NK-92 treated with Interleukin-12 subunit alpha and Interleukin-12 subunit beta, amount 100 ng/mL, for 24 hours (cell line): ENCODE measurements around the gene ZBTB42.

Source experiments
- DNase-seq: peaks from one replicate; lab custom pipeline; 2025; lab: John Stamatoyannopoulos, UW

Gene ZBTB42

DNA sequence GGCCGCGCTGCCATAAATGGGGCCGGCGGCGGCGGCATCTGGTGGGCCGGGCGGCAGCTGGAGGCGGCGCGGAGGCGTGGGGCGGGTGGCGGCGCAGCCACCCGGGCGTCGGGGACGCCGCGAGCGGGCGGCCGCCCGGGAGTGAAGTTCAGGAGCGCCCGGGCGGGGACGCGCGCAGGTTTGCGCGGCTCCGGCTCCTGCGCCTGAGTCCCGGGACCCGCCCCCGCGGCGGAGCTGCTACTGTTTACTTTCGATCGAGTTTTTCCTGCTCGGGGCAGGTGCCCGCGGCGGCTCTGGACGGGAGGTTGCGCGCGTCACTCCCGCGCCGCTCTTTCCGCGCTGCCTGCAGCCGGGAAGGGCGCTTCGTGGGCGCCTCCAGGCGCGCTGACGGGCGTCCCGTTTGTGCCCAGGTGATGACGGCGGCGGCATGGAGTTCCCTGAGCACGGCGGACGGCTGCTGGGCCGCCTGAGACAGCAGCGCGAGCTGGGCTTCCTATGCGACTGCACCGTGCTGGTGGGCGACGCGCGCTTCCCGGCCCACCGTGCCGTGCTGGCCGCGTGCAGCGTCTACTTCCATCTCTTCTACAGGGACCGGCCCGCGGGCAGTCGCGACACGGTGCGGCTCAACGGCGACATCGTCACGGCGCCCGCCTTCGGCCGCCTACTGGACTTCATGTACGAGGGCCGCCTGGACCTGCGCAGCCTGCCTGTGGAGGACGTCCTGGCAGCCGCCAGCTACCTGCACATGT is at the start of gene ZBTB42:
Gene ZBTB42, plus strand, starts transcription at position 331 of the 749 bp plus-strand sequence. Its CDS starts 97 bp downstream, at position 428.
- no peak for DNase-seq

GRCh38 chr14:104751539-104752422 is 49.1 kb upstream of the ZBTB42 start:
- no peak for DNase-seq

GRCh38 chr14:104752423-104752734 is 48.5 kb upstream of the ZBTB42 start:
- DNase-seq: no peak

DNA sequence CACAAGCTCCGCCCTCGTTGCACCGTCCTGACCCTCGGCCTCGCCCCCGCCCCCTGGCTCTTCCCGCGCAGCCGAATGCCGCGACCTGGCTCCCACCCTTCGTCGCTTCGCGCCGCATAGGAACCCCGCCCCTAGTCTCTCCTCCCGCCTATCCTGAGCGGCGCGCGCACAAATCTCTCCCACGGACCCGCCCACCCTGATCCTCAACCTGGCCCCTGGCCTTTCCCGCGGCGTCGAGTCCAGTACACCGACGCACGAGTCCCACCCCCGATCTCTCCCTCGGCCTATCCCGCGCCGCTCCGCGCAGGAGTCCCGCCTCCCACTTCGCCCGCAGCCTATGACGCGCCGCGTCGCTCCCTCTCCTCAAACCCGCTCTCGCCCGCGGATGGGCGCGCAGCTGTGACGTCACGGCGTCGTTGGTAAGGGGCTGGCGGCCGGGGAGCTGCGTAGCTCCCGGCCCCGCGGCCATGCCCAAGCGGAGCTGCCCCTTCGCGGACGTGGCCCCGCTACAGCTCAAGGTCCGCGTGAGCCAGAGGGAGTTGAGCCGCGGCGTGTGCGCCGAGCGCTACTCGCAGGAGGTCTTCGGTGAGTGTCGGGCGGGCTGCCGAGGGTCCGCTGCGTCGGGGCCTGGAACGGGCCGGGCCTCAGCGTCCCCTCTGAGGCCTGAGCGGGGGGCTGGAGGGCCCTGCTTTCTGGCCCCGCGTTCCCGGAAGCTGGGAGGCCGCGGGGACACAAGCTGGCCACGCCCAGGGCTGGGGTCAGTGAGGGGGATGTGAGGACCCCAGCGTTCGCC is 48.0 kb upstream of the ZBTB42 start, which contains the start of gene SIVA1:
Gene SIVA1, plus strand, starts transcription at position 413 of the 793 bp plus-strand sequence. Its CDS starts 55 bp downstream, at position 468.
- DNase-seq: peak; percentile 100

- DNase-seq: no peak
Observed at GRCh38 chr14:104753528-104754212, 47.2 kb upstream of the ZBTB42 start.

GRCh38 chr14:104754213-104754851 is 46.6 kb upstream of the ZBTB42 start:
- DNase-seq: no peak

- no peak for DNase-seq
Observed at GRCh38 chr14:104755621-104756020, 45.3 kb upstream of the ZBTB42 start.

- DNase-seq: no peak
Observed at GRCh38 chr14:104756477-104757237, 44.2 kb upstream of the ZBTB42 start.

GRCh38 chr14:104757238-104757585 is 43.7 kb upstream of the ZBTB42 start:
- DNase-seq: no peak

- no peak for DNase-seq
Observed at GRCh38 chr14:104757681-104758392, 43.1 kb upstream of the ZBTB42 start.

GRCh38 chr14:104758981-104759969 is 41.6 kb upstream of the ZBTB42 start:
- DNase-seq: no peak

DNA sequence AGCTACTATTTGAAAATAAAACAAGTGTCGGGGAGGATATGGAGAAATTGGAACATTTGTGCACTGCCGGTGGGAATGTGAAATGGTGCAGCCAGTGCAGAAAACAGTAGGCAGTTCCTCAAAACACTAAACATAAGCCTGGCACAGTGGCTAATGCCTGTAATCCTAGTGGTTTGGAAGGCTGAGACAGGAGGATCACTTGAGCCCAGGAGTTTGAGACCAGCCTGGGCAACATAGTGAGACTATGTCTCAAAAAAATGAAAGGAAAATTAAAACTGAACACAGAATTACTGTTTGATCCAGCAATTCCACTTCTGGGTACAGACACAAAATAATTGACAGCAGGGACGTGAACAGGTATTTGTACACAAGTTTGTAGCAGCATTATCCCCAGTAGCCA is 35.4 kb upstream of the ZBTB42 start:
- no peak for DNase-seq

DNA sequence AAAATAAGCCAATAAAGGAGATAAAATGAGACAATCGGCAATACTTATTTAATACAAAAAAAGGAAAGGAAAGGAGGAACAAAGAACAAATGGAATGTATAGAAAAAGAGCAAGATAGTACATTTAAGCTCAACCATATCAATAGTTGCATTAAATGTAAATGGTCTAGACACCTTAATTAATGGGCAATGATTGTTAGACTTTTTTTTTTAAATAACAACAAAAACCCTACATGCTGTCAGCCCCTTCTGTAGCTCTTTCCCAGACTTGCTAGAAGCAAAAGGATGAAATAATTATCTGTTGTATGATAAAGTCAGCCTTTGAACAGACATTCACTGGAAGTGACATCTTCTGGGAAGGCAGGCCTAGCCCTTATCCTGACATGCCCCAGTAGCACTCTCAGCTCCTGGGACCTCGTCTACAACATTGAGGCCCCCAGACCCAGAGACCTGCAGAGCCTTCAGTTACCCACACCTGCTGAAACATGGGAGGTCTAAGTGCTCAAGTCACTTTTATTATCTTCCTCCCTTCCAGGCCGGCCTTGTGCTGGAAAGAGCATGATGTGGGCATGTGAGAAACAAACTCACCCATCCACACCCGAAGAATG is 34.5 kb upstream of the ZBTB42 start:
- no peak for DNase-seq

DNA sequence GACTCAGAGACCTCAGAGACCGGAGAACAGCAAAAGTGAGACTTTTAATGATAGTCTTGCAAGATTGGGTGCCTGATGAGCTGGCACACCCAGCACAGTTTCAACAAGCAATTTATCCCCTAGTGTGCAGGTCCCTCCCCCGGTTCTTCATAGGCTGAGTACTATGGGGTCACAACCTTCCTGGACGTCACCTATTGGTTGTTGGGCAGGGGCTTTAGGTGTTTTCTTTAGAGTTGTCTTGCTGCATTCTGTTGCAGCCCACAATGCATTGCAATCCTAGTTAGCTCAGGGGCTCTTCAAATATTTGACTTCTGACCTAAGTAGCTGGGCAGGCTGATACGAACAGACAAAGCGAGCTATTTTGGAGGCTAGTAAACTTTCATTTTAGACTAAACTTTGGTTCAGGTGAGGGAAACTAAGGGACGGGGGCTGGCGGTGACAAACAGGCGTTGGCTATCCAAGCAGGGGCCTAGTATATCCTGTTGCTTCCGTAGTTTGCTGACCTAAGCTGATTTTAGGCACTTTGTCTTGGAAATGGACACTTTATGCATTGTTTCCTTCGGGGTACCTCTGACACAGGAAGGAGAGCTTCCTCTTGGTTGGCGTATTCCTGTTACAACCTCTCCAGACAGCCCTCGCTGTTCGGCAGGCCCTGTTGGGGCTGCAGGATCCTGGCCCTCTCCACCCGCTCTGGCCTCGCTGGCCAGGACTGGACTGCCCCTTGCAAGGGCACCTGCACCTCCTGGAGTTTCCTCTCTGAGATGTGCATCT is 33.9 kb upstream of the ZBTB42 start:
- DNase-seq: no peak

GRCh38 chr14:104767634-104767918 is 33.3 kb upstream of the ZBTB42 start:
- DNase-seq: no peak

DNA sequence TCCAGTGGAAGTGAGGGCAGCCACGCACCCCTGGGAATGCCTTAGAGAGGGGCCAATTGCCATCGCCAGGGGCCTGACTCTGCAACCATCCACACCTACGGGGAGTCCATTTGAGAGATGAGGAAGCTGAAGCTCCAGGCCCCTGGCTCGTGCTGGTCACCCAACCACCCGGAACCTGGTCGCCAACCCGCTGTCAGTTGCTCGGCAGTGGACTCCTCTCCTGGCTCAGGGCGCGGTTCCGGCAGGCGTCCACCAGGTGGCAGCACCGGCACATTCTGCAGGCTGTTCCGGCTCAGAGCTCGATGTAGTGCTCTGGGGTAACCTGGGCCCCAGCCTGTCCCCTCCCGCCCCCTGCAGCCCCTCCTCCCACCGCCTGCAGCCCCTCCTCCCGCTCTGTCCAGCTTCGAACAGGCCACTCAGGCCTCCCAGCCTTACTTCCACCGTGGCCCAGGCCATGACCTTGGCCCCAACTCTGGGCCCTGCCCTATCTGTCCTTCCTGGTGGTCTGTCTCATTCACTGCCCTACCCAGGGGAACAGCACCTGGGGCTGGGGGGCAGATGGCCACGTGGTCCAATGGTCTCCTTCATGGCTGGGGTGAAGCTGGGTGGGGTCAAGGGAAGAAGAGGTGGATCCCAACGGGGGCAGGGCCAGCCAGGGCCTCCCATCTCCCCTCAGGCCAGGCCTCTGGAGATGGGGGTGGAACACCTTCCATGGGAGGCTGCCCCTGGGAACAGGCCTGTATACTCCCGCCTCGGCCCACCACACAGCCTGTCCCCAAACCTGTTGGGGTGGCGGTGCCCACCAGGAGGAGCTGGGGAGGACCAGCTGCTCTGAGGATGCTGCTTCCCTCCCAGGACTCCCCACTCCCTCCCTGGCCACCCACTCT is 32.2 kb upstream of the ZBTB42 start:
- peak; percentile 61 for DNase-seq
